Measurements from ENCODE around the gene TMEM120A.

The TMEM120A gene

GRCh38 chr7:75957021-75957736 is 37.2 kb downstream of the TMEM120A start:
- no peak for DNase-seq (ENCODE audit: low read depth)

- DNase-seq (ENCODE audit: low read depth): no peak
Observed at GRCh38 chr7:75955331-75955955, 39.0 kb downstream of the TMEM120A start.

- DNase-seq (ENCODE audit: low read depth): no peak
Observed at GRCh38 chr7:75953931-75954330, 40.5 kb downstream of the TMEM120A start.

- no peak for DNase-seq (ENCODE audit: low read depth)
Observed at GRCh38 chr7:75953431-75953830, 41.0 kb downstream of the TMEM120A start.

GRCh38 chr7:75951506-75951905 is 42.9 kb downstream of the TMEM120A start:
- DNase-seq (ENCODE audit: low read depth): peak; percentile 31

GRCh38 chr7:75950111-75950681 is 44.2 kb downstream of the TMEM120A start:
- DNase-seq (ENCODE audit: low read depth): no peak

- DNase-seq (ENCODE audit: low read depth): no peak
Observed at GRCh38 chr7:75948179-75948578, 46.2 kb downstream of the TMEM120A start.

- no peak for DNase-seq (ENCODE audit: low read depth)
Observed at GRCh38 chr7:75946207-75946855, 48.1 kb downstream of the TMEM120A start.

- DNase-seq (ENCODE audit: low read depth): no peak
Observed at GRCh38 chr7:75945297-75946168, 48.9 kb downstream of the TMEM120A start.

GRCh38 chr7:75944507-75944906 is 49.9 kb downstream of the TMEM120A start:
- no peak for DNase-seq (ENCODE audit: low read depth)

GRCh38 chr7:75943864-75944263 is 50.5 kb downstream of the TMEM120A start:
- no peak for DNase-seq (ENCODE audit: low read depth)

- DNase-seq (ENCODE audit: low read depth): no peak
Observed at GRCh38 chr7:75938921-75939320, 55.5 kb downstream of the TMEM120A start.

GRCh38 chr7:75937958-75938786 is 56.2 kb downstream of the TMEM120A start:
- DNase-seq (ENCODE audit: low read depth): peak; percentile 65

Data from non-pigmented ciliary epithelial cell (primary cell).